Measurements from ENCODE around the gene SYT13. TPM values are rescaled to one million over a fixed set of nuclear protein-coding genes. Genes with fewer than 3 reads are reported as not detected.

Gene SYT13
- total and polyA plus RNA-seq, 8 donors, result 1.3 to 33.3 (median 2.2) TPM; not detected in 1

DNA sequence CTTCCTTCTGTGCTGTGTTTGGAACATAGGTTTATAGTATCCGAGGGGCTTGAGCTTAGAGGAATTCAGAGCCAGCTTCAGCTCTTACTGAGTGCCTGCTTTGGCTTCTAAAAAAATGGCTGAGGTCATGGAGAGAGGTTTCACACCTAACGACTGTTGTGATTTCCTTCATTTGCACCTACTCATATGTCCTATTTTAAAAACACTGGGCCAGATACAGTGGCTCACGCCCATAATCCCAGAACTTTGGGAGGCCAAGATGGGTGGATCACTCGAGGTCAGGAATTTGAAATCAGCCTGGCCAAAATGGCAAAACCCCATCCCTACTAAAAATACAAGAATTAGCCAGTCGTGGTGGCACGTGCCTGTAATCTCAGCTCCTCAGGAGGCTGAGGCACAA is 38.3 kb upstream of the SYT13 start:
- Histone ChIP-seq H3K9me3 (peaks cover 0 to 12% (median 4%) of the 10 kb centered on the region in 4 donors), H3K4me3 (no peak overlapping the region), H3K36me3 (no peaks in the 10 kb centered on the region), H3K27me3 (peaks cover 0 to 14% (median 0%) of the 10 kb centered on the region in 3 donors), H3K27ac (no peak overlapping the region), H3K4me1 (no peaks in the 10 kb centered on the region)
- WGBS, 5 donors, result 46 to 65% (median 60%) methylated on average over 6 of the region's 6 CpGs
- no peak for DNase-seq
- intact Hi-C loops (cut with DNase I; ENCODE audit: low total_unique reads), result loop anchor here (10.0 kb wide), 1 partner anchor 390 kb away; no protein-coding TSS in a partner anchor
- TF ChIP-seq POLR2AphosphoS5 (IDR thresholded peaks at IDR 0.05), result no peak

DNA sequence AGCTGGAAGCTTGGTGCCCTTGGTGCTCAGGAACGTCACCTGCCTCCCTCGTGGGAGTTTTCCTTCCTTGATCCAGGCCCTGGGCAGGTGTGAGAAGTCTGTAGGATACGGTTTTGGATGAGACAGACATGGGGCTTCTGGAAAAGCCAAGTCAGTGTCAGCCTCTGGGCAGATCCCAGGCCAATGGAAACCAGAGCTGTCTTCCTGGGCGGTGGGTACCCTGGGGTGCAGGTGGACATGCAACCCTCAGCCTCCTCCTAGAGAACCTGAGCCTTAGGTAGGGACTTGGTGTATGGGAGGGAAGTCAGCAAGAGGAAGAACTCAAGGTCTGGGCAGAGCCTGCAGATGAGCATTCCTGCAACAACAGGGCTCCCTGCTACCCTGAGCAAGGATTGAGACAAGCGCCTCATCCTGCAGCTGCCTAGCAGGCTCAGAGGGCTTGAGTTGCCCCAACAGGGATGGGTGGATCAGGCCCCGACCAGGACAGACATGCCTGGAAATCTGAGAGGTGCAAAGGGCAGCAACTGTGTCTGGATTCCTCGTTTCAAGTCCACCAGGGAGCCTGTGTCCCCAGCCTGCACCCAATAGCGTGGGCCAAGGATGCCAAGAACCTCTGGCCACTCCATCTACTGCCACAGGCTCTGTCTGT is 37.6 kb upstream of the SYT13 start:
- no peak overlapping the region for H3K27ac ChIP-seq
- intact Hi-C loops (cut with DNase I; ENCODE audit: low total_unique reads), result loop anchor here (10.0 kb wide), 1 partner anchor 389 kb away; no protein-coding TSS in a partner anchor
- H3K27me3 ChIP-seq, result peaks cover 0 to 14% (median 4%) of the 10 kb centered on the region in 3 donors
- TF ChIP-seq POLR2AphosphoS5 (IDR thresholded peaks at IDR 0.05), result no peak
- TF ChIP-seq EP300 (IDR thresholded peaks at IDR 0.05), result no peak
- no peak for TF ChIP-seq POLR2A (IDR thresholded peaks at IDR 0.05)
- no peak overlapping the region for H3K4me3 ChIP-seq
- WGBS, 5 donors, result 74 to 83% (median 75%) methylated on average over 5 to 8 of the region's 8 CpGs
- H3K9me3 ChIP-seq, result peaks cover 0 to 12% (median 4%) of the 10 kb centered on the region in 4 donors
- H3K36me3 ChIP-seq, result no peaks in the 10 kb centered on the region
- H3K4me1 ChIP-seq, result no peaks in the 10 kb centered on the region
- no peak for DNase-seq

DNA sequence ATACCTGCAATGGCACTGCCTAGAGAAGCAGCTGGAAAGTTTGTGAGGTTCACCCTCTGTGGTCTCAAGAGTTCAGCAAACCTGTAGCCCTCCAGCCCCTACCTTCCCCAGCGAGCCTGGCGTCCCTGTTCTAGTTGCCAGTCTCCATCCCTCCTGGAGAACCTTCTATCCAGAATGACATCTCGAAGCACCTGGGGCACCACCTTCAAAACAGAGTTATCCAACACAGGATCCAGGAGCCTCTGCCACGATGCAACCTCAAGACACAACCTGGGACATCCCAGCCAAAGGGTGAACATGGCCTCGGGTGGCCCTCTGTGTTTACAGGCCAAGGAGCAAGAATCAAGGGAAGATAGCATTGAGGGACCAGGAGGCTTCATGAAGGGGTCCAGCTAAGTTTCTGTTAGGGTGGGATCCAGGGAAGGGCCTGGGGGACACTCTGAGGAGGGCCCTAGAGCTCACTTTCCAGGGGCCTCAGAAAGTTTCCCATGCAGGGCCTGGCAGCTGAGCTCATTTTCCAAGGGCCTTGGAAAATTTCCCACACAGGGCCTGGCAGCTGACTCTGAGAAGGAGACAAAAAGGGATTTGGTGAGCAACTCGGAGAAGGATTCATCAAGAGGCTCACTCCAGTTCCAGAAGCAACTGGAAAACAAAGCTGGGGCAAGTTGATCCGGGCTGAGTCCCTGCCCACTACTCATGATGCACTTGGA is 36.9 kb upstream of the SYT13 start:
- Histone ChIP-seq H3K36me3 (no peaks in the 10 kb centered on the region), H3K4me1 (no peaks in the 10 kb centered on the region), H3K27me3 (peaks cover 0 to 21% (median 5%) of the 10 kb centered on the region in 3 donors), H3K27ac (no peak overlapping the region), H3K9me3 (peaks cover 0 to 12% (median 4%) of the 10 kb centered on the region in 4 donors), H3K4me3 (no peak overlapping the region)
- WGBS, 5 donors, result 46 to 89% (median 73%) methylated on average over 5 to 7 of the region's 7 CpGs
- no peak for DNase-seq
- no peak for TF ChIP-seq POLR2A (IDR thresholded peaks at IDR 0.05)
- TF ChIP-seq, protein P1, sequence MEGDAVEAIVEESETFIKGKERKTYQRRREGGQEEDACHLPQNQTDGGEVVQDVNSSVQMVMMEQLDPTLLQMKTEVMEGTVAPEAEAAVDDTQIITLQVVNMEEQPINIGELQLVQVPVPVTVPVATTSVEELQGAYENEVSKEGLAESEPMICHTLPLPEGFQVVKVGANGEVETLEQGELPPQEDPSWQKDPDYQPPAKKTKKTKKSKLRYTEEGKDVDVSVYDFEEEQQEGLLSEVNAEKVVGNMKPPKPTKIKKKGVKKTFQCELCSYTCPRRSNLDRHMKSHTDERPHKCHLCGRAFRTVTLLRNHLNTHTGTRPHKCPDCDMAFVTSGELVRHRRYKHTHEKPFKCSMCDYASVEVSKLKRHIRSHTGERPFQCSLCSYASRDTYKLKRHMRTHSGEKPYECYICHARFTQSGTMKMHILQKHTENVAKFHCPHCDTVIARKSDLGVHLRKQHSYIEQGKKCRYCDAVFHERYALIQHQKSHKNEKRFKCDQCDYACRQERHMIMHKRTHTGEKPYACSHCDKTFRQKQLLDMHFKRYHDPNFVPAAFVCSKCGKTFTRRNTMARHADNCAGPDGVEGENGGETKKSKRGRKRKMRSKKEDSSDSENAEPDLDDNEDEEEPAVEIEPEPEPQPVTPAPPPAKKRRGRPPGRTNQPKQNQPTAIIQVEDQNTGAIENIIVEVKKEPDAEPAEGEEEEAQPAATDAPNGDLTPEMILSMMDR (IDR thresholded peaks at IDR 0.05), result no peak
- TF ChIP-seq EP300 (IDR thresholded peaks at IDR 0.05), result no peak
- no peak for TF ChIP-seq POLR2AphosphoS5 (IDR thresholded peaks at IDR 0.05)
- intact Hi-C loops (cut with DNase I; ENCODE audit: low total_unique reads), result loop anchor here (10.0 kb wide), 1 partner anchor 388 kb away; no protein-coding TSS in a partner anchor

DNA sequence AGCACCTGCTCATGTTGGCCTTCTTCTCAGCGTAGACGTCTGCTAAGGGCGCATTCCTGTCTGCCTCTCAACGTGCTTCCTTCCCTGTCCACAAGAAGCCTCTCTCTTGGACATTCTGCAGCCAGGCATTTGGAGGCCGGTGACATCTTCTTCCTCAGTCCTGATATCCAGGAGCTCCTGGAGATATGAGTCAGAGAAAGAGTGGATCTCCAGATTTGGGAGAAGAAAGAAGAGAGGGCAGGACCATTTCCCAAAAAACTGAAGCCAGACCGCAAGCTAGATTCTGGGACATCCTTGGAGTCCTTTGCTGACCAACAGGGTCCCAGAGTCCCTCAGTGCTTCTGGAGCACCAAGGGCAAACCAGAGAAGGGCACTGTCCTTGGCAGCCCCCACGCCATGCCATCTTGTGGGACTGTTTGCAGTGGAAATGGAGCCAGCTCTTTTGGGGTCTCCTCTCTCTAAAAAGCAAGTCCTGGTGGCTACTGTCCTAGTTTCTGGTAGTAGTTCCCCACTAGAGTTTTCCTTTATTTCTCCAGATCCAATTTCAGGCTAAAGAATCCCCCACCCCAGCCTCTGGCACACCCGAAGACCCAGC is 36.1 kb upstream of the SYT13 start:
- WGBS, 5 donors, result 63 to 81% (median 72%) methylated on average over 8 of the region's 8 CpGs
- TF ChIP-seq, protein P1 (IDR thresholded peaks at IDR 0.05), result no peak
- TF ChIP-seq EP300 (IDR thresholded peaks at IDR 0.05), result no peak
- TF ChIP-seq POLR2AphosphoS5 (IDR thresholded peaks at IDR 0.05), result no peak
- no peak for TF ChIP-seq POLR2A (IDR thresholded peaks at IDR 0.05)
- intact Hi-C loops (cut with DNase I; ENCODE audit: low total_unique reads), result loop anchor here (10.0 kb wide), 1 partner anchor 387 kb away; no protein-coding TSS in a partner anchor
- DNase-seq, result no peak
- H3K36me3 ChIP-seq, result no peaks in the 10 kb centered on the region
- no peaks in the 10 kb centered on the region for H3K4me1 ChIP-seq
- peaks cover 0 to 5% (median 2%) of the 10 kb centered on the region in 4 donors for H3K9me3 ChIP-seq
- H3K27me3 ChIP-seq, result peaks cover 0 to 22% (median 5%) of the 10 kb centered on the region in 3 donors
- H3K4me3 ChIP-seq, result no peak overlapping the region
- no peak overlapping the region for H3K27ac ChIP-seq

DNA sequence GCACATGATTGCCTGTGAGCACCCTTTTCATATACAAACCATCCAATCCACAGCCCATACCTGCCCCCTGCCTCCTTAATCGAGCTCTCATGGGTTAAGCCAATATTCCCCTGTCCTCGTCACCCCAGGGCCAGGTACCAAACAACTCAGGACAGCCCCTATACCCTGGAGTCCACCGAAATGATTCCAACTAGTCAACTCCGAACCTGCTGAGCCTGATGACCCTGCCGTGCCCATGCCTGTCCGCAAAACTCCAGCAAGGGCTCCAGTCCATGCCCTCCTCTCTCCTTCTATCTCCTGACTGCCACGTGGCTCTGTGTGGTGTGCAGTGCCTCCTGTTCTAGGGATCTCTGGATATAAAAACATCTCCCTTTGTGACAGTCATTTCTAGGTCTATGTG is 35.5 kb upstream of the SYT13 start:
- intact Hi-C loops (cut with DNase I; ENCODE audit: low total_unique reads), result loop anchor here (10.0 kb wide), 1 partner anchor 387 kb away; no protein-coding TSS in a partner anchor
- WGBS, 5 donors, result 76 to 86% (median 80%) methylated on average over 7 of the region's 7 CpGs
- Histone ChIP-seq H3K9me3 (no peaks in the 10 kb centered on the region), H3K36me3 (no peaks in the 10 kb centered on the region), H3K27ac (no peak overlapping the region), H3K27me3 (peaks cover 0 to 22% (median 5%) of the 10 kb centered on the region in 3 donors), H3K4me1 (no peaks in the 10 kb centered on the region), H3K4me3 (no peak overlapping the region)
- DNase-seq, result no peak
- no peak for TF ChIP-seq POLR2A (IDR thresholded peaks at IDR 0.05)
- TF ChIP-seq EP300 (IDR thresholded peaks at IDR 0.05), result no peak
- TF ChIP-seq POLR2AphosphoS5 (IDR thresholded peaks at IDR 0.05), result no peak
- TF ChIP-seq, protein P1 (IDR thresholded peaks at IDR 0.05), result no peak
